AG04450 (cell line): ENCODE measurements around the gene GID8. TPM values are rescaled to one million over a fixed set of nuclear protein-coding genes. Genes with fewer than 3 reads are reported as not detected.

ENCODE experiments used
- CTCF ChIA-PET: fragments of 300-600, 350-600 bp; formaldehyde crosslinking; extraction: SDS; loops from one replicate; lab custom pipeline; 2022; ENCODE audit warnings: antibody characterized with exemption, inconsistent platforms; lab: Charles Lee
- POLR2A ChIA-PET: fragments of 350-600 bp; formaldehyde crosslinking; extraction: SDS; loops from one replicate; lab custom pipeline; 2021; ENCODE audit warnings: antibody characterized with exemption, inconsistent platforms; lab: Yijun Ruan, JAX
- DNase-seq: peaks from one replicate; pipeline ENCODE4 v3.0.0-alpha.2; 2011; ENCODE audit warnings: low read depth, low spot score
- H3K27ac ChIP-seq: one replicate; pipeline ENCODE4 v1.5.1; 2012; ENCODE audit warnings: low read depth, low read length, control low read depth
- H3K27me3 ChIP-seq: one replicate; pipeline ENCODE4 v1.6.0; 2012; ENCODE audit warnings: low read length; ENCODE audit not compliant: control insufficient read depth, insufficient read depth
- H3K4me3 ChIP-seq: 2 replicates; pipeline ENCODE4 v1.5.1; 2011; ENCODE audit warnings: mild to moderate bottlenecking, low read depth, low read length, control low read depth
- H3K9me3 ChIP-seq: 2 replicates; pipeline ENCODE4 v1.5.1; 2012; ENCODE audit warnings: low read length; ENCODE audit not compliant: control insufficient read depth, insufficient read depth
- CTCF ChIP-seq: IDR thresholded peaks from 2 replicates; pipeline ENCODE4 v1.5.1; 2011; ENCODE audit warnings: low read depth, low read length, control low read depth, inconsistent platforms
- polyA plus RNA-seq: library from polyadenylated mRNA; depleted of rRNA; stranded (reverse); fragments of >200 nt; gene quantifications from 2 replicates; pipeline ENCODE4 v1.2.3, GENCODE V29; 2011

Gene GID8
- polyA plus RNA-seq, 1 experiment = 24.4 TPM

DNA sequence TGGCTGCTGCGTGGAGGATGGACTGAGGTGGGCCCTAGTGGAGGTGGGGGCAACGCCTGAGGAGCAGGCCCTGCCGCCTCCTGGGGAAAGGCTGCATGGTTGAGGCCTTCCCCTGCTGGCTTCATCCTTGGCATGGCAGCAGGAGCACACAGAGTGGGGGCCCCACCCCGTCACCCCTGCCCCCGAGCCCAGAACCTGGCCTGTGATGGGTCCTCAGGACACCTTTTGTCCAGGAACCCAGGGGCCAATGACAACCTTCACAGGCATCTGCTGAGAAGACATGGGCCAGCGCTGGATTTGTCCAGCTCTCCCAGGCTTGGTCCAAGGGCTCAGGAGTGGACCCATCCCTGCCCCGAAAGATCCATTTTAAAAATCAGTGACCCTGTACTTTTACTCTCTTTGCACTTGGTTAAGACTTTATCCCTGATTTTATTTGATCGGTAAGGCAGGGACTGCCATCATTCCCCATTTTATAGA, 14.0 kb downstream of the GID8 start:
- H3K27me3 ChIP-seq = no peaks in the 10 kb centered on the region
- no peak for DNase-seq
- POLR2A ChIA-PET = no interaction called here
- CTCF ChIA-PET = no interaction called here
- H3K27ac ChIP-seq = no peak overlapping the region
- no peak for TF ChIP-seq CTCF
- H3K4me3 ChIP-seq = no peak overlapping the region
- peaks cover 9% of the 10 kb centered on the region for H3K9me3 ChIP-seq

DNA sequence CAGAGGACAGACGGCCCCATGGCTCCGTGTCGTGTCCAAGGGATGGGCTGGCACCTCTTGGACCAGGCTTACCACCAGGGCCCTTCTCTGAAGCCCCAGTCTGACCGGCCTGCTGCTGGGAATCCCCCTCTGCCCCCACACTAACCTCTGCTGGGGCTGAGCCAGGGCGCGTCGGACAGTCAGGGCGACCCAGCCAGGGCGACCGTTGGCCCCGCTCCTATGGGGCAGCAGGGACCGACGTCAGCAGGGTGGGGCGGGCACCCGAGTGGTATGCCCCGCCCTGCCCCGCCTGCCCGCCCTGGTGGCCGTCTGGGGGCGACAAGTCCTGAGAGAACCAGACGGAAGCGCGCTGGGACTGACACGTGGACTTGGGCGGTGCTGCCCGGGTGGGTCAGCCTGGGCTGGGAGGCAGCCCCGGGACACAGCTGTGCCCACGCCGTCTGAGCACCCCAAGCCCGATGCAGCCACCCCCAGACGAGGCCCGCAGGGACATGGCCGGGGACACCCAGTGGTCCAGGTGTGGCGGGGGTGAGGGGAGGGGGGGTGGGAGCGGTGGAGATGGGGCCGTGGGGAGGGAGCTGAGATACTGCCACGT, 14.5 kb downstream of the GID8 start, which contains the start of gene SLC17A9:
SLC17A9 (plus strand) TSS at position 337 of the 595 bp plus-strand sequence; CDS start at position 459, 122 bp downstream.
- TF ChIP-seq CTCF = no peak
- DNase-seq = no peak
- peak within 1 kb of the TSS; percentile 17 for H3K4me3 ChIP-seq
- H3K9me3 ChIP-seq = peaks cover 9% of the 10 kb centered on the region
- H3K27me3 ChIP-seq = no peaks in the 10 kb centered on the region
- H3K27ac ChIP-seq = peak within 1 kb of the TSS; percentile 86
- ChIA-PET POLR2A (no interaction called here), CTCF (no interaction called here)

- ChIA-PET CTCF (interaction anchor here (0.7 kb wide), 1 partner anchor 15 kb away, joined by 3 read pairs; no protein-coding TSS in a partner anchor), POLR2A (interaction anchor here (0.6 to 0.7 kb wide), 2 partner anchors 11 to 15 kb away, joined by 3 to 4 read pairs; partner anchors contain the start of gene GID8)
- H3K27ac ChIP-seq = peak overlapping the region; percentile 86
- H3K9me3 ChIP-seq = peaks cover 9% of the 10 kb centered on the region
- no peak for DNase-seq
- no peaks in the 10 kb centered on the region for H3K27me3 ChIP-seq
- TF ChIP-seq CTCF = no peak
- peak overlapping the region; percentile 17 for H3K4me3 ChIP-seq
These were observed 15.3 kb downstream of the GID8 start for GRCh38 chr20:62952968-62953838.

GRCh38 chr20:62953839-62954703, 16.1 kb downstream of the GID8 start:
- Histone ChIP-seq H3K27ac (peak overlapping the region; percentile 86), H3K4me3 (peak overlapping the region; percentile 25), H3K27me3 (no peaks in the 10 kb centered on the region), H3K9me3 (peaks cover 5% of the 10 kb centered on the region)
- no peak for TF ChIP-seq CTCF
- ChIA-PET CTCF (interaction anchor here (0.7 to 2.2 kb wide), 3 partner anchors 15 to 18 kb away, joined by 3 to 12 read pairs (median 4); no protein-coding TSS in a partner anchor), POLR2A (interaction anchor here (0.6 to 1.2 kb wide), 4 partner anchors 10 to 51 kb away, joined by 3 to 4 read pairs (median 4); partner anchors contain the start of gene GID8)
- DNase-seq = peak; percentile 18
